Mesodermal cell (in vitro differentiated cells): Measurements from ENCODE around the gene PRKAR1B.

Source experiments
- H3K27ac ChIP-seq: 2 replicates; pipeline ENCODE4 v1.7.0; 2013; ENCODE audit warnings: mild to moderate bottlenecking, low read depth, low read length, moderate library complexity; ENCODE audit not compliant: severe bottlenecking
- H3K36me3 ChIP-seq: 2 replicates; pipeline ENCODE4 v1.7.1; 2013; ENCODE audit warnings: mild to moderate bottlenecking, low read length, moderate library complexity; ENCODE audit not compliant: control insufficient read depth, insufficient read depth
- H3K4me1 ChIP-seq: one replicate; pipeline ENCODE4 v1.7.1; 2013; ENCODE audit warnings: mild to moderate bottlenecking, low read length; ENCODE audit not compliant: insufficient read depth, control insufficient read depth, poor library complexity, severe bottlenecking
- H3K4me3 ChIP-seq: 2 replicates; pipeline ENCODE4 v1.7.0; 2013; ENCODE audit warnings: low read length, control low read depth, mild to moderate bottlenecking; ENCODE audit not compliant: insufficient read depth, poor library complexity, severe bottlenecking; ENCODE audit errors: extremely low read depth
- H3K9me3 ChIP-seq: 2 replicates; pipeline ENCODE4 v1.7.1; 2013; ENCODE audit warnings: mild to moderate bottlenecking, low read length, moderate library complexity; ENCODE audit not compliant: control insufficient read depth
- WGBS, 2 experiments: methylation state at CpG; one replicate each; pipeline ENCODE4 v1.1.5; 2013; ENCODE audit warnings: missing lambda C conversion rate in 2 of 2; ENCODE audit not compliant: insufficient coverage in 2 of 2; 5-methylcytosine and 5-hydroxymethylcytosine counted together

The PRKAR1B gene

GRCh38 chr7:548401-548800, 178.7 kb downstream of the PRKAR1B start:
- Histone ChIP-seq H3K9me3 (peaks cover 3% of the 10 kb centered on the region), H3K4me3 (no peak overlapping the region), H3K4me1 (peaks cover 2% of the 10 kb centered on the region), H3K36me3 (no peaks in the 10 kb centered on the region), H3K27ac (no peak overlapping the region)
- WGBS, 2 experiments, result 95 to 97% methylated on average over 10 of the region's 11 CpGs

- Histone ChIP-seq H3K4me1 (peaks cover 18% of the 10 kb centered on the region), H3K36me3 (no peaks in the 10 kb centered on the region), H3K27ac (no peak overlapping the region), H3K4me3 (no peak overlapping the region), H3K9me3 (peaks cover 3% of the 10 kb centered on the region)
- WGBS, 2 experiments, result 92 to 95% methylated on average over 15 to 16 of the region's 16 CpGs
Observed at GRCh38 chr7:545470-545869, 181.6 kb downstream of the PRKAR1B start.

- 90 to 97% methylated on average over 11 to 14 of the region's 18 CpGs for WGBS, 2 experiments
- Histone ChIP-seq H3K9me3 (peaks cover 3% of the 10 kb centered on the region), H3K36me3 (no peaks in the 10 kb centered on the region), H3K4me1 (peaks cover 23% of the 10 kb centered on the region), H3K27ac (no peak overlapping the region), H3K4me3 (no peak overlapping the region)
Observed at GRCh38 chr7:544338-545221, 182.5 kb downstream of the PRKAR1B start.

GRCh38 chr7:543501-544337, 183.4 kb downstream of the PRKAR1B start:
- Histone ChIP-seq H3K27ac (peak overlapping the region; percentile 88), H3K36me3 (no peaks in the 10 kb centered on the region)
- 86 to 90% methylated on average over 18 of the region's 18 CpGs for WGBS, 2 experiments

GRCh38 chr7:542713-543500, 184.2 kb downstream of the PRKAR1B start:
- no peaks in the 10 kb centered on the region for H3K36me3 ChIP-seq
- WGBS, 2 experiments, result 64 to 71% methylated on average over 19 to 27 of the region's 27 CpGs
- H3K27ac ChIP-seq, result peak overlapping the region; percentile 88
- peaks cover 36% of the 10 kb centered on the region for H3K4me1 ChIP-seq
- H3K9me3 ChIP-seq, result peaks cover 3% of the 10 kb centered on the region
- H3K4me3 ChIP-seq, result no peak overlapping the region

More at GRCh38 chr7:543501-544337, 183.4 kb downstream of the PRKAR1B start:
- peaks cover 3% of the 10 kb centered on the region for H3K9me3 ChIP-seq
- peaks cover 30% of the 10 kb centered on the region for H3K4me1 ChIP-seq
- H3K4me3 ChIP-seq, result no peak overlapping the region

GRCh38 chr7:542131-542712, 184.9 kb downstream of the PRKAR1B start:
- 86 to 90% methylated on average over 22 of the region's 28 CpGs for WGBS, 2 experiments
- peak overlapping the region; percentile 88 for H3K27ac ChIP-seq

GRCh38 chr7:541661-542060, 185.4 kb downstream of the PRKAR1B start:
- no peak overlapping the region for H3K27ac ChIP-seq
- peaks cover 46% of the 10 kb centered on the region for H3K4me1 ChIP-seq
- no peaks in the 10 kb centered on the region for H3K36me3 ChIP-seq
- H3K4me3 ChIP-seq, result no peak overlapping the region
- WGBS, 2 experiments, result 96% methylated on average over 10 to 17 of the region's 17 CpGs
- peaks cover 3% of the 10 kb centered on the region for H3K9me3 ChIP-seq

More at GRCh38 chr7:542131-542712, 184.9 kb downstream of the PRKAR1B start:
- peaks cover 3% of the 10 kb centered on the region for H3K9me3 ChIP-seq
- no peak overlapping the region for H3K4me3 ChIP-seq
- peaks cover 43% of the 10 kb centered on the region for H3K4me1 ChIP-seq
- no peaks in the 10 kb centered on the region for H3K36me3 ChIP-seq

GRCh38 chr7:540997-541396, 186.1 kb downstream of the PRKAR1B start:
- Histone ChIP-seq H3K4me1 (peaks cover 46% of the 10 kb centered on the region), H3K36me3 (no peaks in the 10 kb centered on the region), H3K9me3 (peaks cover 3% of the 10 kb centered on the region), H3K4me3 (no peak overlapping the region), H3K27ac (no peak overlapping the region)
- WGBS, 2 experiments, result 91 to 92% methylated on average over 7 of the region's 12 CpGs

- H3K9me3 ChIP-seq, result peaks cover 3% of the 10 kb centered on the region
- no peak overlapping the region for H3K27ac ChIP-seq
- H3K36me3 ChIP-seq, result no peaks in the 10 kb centered on the region
- 98% methylated on average over 12 to 14 of the region's 14 CpGs for WGBS, 2 experiments
- no peak overlapping the region for H3K4me3 ChIP-seq
- peaks cover 46% of the 10 kb centered on the region for H3K4me1 ChIP-seq
Observed at GRCh38 chr7:540579-540978, 186.5 kb downstream of the PRKAR1B start.
